Astrocyte (in vitro differentiated cells and primary cell): ENCODE results near the gene NSFL1C. TPM values are rescaled to one million over a fixed set of nuclear protein-coding genes. Genes with fewer than 3 reads are reported as not detected.

ENCODE experiments used
- DNase-seq: peaks from one replicate; pipeline ENCODE4 v3.0.0-alpha.2; 2010; ENCODE audit warnings: low read depth
- FAIRE-seq: peaks from 2 replicates; lab custom pipeline; 2011; peaks lifted over from hg19 to GRCh38; lab: Jason Lieb, UNC
- H2AFZ ChIP-seq: 2 replicates; pipeline ENCODE4 v1.6.0; 2012; ENCODE audit warnings: low read depth, low read length, inconsistent platforms
- H3K27ac ChIP-seq: 2 replicates; pipeline ENCODE4 v1.5.1; 2011; ENCODE audit warnings: low read depth, low read length, inconsistent platforms
- H3K27me3 ChIP-seq: 2 replicates; pipeline ENCODE4 v1.6.0; 2011; ENCODE audit warnings: low read length, inconsistent platforms; ENCODE audit not compliant: insufficient read depth
- H3K36me3 ChIP-seq: 2 replicates; pipeline ENCODE4 v1.5.1; 2011; ENCODE audit warnings: low read length, inconsistent platforms; ENCODE audit not compliant: insufficient read depth
- H3K4me1 ChIP-seq: 2 replicates; pipeline ENCODE4 v1.5.1; 2011; ENCODE audit warnings: low read length, inconsistent platforms; ENCODE audit not compliant: insufficient read depth
- H3K4me2 ChIP-seq: 2 replicates; pipeline ENCODE4 v1.6.0; 2012; ENCODE audit warnings: low read length, inconsistent platforms
- H3K4me3 ChIP-seq: 2 replicates; pipeline ENCODE4 v1.5.1; 2011; ENCODE audit warnings: low read depth, mild to moderate bottlenecking, low read length, inconsistent platforms; ENCODE audit not compliant: insufficient read depth
- H3K79me2 ChIP-seq: 2 replicates; pipeline ENCODE4 v1.6.0; 2012; ENCODE audit warnings: mild to moderate bottlenecking, low read length, inconsistent platforms; ENCODE audit not compliant: insufficient read depth
- H3K9ac ChIP-seq: 2 replicates; pipeline ENCODE4 v1.6.0; 2012; ENCODE audit warnings: mild to moderate bottlenecking, low read length, inconsistent platforms
- H3K9me3 ChIP-seq: 2 replicates; pipeline ENCODE4 v1.5.1; 2012; ENCODE audit warnings: low read depth, mild to moderate bottlenecking, low read length, inconsistent platforms; ENCODE audit not compliant: insufficient read depth
- H4K20me1 ChIP-seq: 2 replicates; pipeline ENCODE4 v1.6.0; 2012; ENCODE audit warnings: low read length, inconsistent platforms; ENCODE audit not compliant: insufficient read depth
- H3K27ac Mint-ChIP-seq: one replicate; pipeline ENCODE4 v1.8.0; 2021; ENCODE audit warnings: mild to moderate bottlenecking, mixed read lengths; ENCODE audit not compliant: unreplicated experiment
- H3K27me3 Mint-ChIP-seq: one replicate; pipeline ENCODE4 v1.8.0; 2021; ENCODE audit warnings: low read depth, mixed read lengths; ENCODE audit not compliant: unreplicated experiment
- H3K36me3 Mint-ChIP-seq: one replicate; pipeline ENCODE4 v1.8.0; 2021; ENCODE audit warnings: low read depth, mixed read lengths; ENCODE audit not compliant: unreplicated experiment
- H3K4me1 Mint-ChIP-seq: one replicate; pipeline ENCODE4 v1.8.0; 2021; ENCODE audit warnings: low read depth, mixed read lengths; ENCODE audit not compliant: unreplicated experiment
- H3K4me3 Mint-ChIP-seq: one replicate; pipeline ENCODE4 v1.8.0; 2021; ENCODE audit warnings: mild to moderate bottlenecking, moderate library complexity, mixed read lengths; ENCODE audit not compliant: unreplicated experiment
- H3K9me3 Mint-ChIP-seq: one replicate; pipeline ENCODE4 v1.8.0; 2021; ENCODE audit warnings: mild to moderate bottlenecking, mixed read lengths; ENCODE audit not compliant: unreplicated experiment
- EZH2 ChIP-seq: IDR thresholded peaks from 2 replicates; pipeline ENCODE4 v1.6.1; 2012; ENCODE audit warnings: mild to moderate bottlenecking, low read length, inconsistent platforms; ENCODE audit not compliant: insufficient read depth
- total RNA-seq: library from RNA; stranded (reverse); gene quantifications from 2 replicates; pipeline ENCODE4 v1.2.1, GENCODE V29; 2021
- TF ChIP-seq, protein P1 (sequence below): IDR thresholded peaks from 2 replicates; pipeline ENCODE4 v1.5.1; 2011; ENCODE audit warnings: low read depth, mild to moderate bottlenecking, inconsistent platforms, low read length, moderate library complexity; ENCODE audit not compliant: insufficient read depth

The NSFL1C gene
- total RNA-seq, 1 donor from 2014 or later, result 96.0 TPM

DNA sequence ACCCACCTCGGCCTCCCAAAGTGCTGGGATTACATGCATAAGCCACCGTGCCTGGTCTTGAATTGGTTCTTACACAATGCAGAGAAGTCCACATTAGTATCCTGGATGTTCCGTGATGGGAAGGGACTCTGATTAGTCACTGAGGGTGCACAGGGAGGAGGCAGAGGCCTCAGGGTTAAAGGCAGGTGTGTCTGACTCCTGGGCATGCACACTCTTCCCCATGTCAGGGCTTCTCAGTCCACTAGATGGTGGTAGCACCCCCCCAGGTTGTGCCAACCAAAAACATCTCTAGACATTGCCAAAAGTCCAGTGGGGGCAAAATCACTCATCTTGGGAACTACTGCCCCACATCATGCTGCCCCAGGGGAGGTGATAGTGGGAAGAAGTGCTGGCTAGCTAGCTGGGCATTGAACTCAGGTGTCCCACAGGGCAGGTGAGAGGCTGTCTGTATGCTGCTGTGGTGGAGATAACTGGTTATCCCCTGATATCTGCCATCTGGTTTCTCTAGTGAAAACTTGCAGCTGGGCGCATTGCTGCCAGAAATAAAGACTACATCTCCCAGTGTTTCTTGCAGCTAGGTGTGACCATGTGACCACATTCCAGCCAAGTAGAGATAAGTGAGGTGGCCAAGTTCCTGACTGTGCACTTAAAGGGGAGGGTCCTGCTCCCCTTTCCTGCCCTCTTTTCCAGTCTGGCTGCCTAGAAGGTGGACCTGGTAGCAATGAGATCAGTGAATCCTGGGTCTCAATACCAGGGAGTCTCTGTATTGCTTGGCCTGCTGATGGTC is 8.4 kb upstream of the NSFL1C start:
- FAIRE-seq, result no peak

DNA sequence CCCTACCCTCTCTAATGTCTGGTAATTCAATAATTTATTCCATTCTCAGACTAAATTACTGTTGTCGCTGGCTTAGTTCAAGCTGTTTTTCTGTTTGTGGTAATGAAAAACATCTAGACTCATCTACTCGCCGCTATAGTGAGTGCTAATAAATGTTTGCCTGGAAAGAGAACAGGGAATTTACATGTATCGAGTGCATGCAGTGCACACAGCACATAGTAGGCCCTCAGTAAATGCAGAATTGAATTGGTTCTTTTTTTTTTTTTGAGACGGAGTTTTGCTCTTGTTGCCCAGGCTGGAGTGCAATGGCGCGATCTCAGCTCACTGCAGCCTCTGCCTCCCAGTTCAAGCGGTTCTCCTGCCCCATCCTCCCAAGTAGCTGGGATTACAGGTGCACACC is 7.7 kb upstream of the NSFL1C start:
- Mint-ChIP-seq H3K36me3 (peaks cover 2% of the 10 kb centered on the region), H3K4me3 (no peak overlapping the region), H3K27me3 (peaks cover 2% of the 10 kb centered on the region), H3K27ac (no peak overlapping the region), H3K4me1 (peaks cover 33% of the 10 kb centered on the region), H3K9me3 (peaks cover 2% of the 10 kb centered on the region)
- Histone ChIP-seq H3K4me2 (no peak overlapping the region), H3K9me3 (no peaks in the 10 kb centered on the region), H3K9ac (no peak overlapping the region), H3K4me3 (no peak overlapping the region), H2AFZ (no peak overlapping the region), H4K20me1 (no peaks in the 10 kb centered on the region), H3K79me2 (no peaks in the 10 kb centered on the region), H3K4me1 (peaks cover 23% of the 10 kb centered on the region), H3K27ac (no peak overlapping the region), H3K27me3 (no peaks in the 10 kb centered on the region), H3K36me3 (no peaks in the 10 kb centered on the region)
- DNase-seq (no peak), FAIRE-seq (no peak)
- TF ChIP-seq, protein P1, sequence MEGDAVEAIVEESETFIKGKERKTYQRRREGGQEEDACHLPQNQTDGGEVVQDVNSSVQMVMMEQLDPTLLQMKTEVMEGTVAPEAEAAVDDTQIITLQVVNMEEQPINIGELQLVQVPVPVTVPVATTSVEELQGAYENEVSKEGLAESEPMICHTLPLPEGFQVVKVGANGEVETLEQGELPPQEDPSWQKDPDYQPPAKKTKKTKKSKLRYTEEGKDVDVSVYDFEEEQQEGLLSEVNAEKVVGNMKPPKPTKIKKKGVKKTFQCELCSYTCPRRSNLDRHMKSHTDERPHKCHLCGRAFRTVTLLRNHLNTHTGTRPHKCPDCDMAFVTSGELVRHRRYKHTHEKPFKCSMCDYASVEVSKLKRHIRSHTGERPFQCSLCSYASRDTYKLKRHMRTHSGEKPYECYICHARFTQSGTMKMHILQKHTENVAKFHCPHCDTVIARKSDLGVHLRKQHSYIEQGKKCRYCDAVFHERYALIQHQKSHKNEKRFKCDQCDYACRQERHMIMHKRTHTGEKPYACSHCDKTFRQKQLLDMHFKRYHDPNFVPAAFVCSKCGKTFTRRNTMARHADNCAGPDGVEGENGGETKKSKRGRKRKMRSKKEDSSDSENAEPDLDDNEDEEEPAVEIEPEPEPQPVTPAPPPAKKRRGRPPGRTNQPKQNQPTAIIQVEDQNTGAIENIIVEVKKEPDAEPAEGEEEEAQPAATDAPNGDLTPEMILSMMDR, result no peak
- TF ChIP-seq EZH2, result no peak

More for the DNA sequence above, 8.4 kb upstream of the NSFL1C start:
- no peak overlapping the region for H3K4me3 Mint-ChIP-seq
- no peak overlapping the region for H3K9ac ChIP-seq
- H3K27me3 ChIP-seq, result no peaks in the 10 kb centered on the region
- H3K4me3 ChIP-seq, result no peak overlapping the region
- no peaks in the 10 kb centered on the region for H3K36me3 ChIP-seq
- peaks cover 2% of the 10 kb centered on the region for H3K36me3 Mint-ChIP-seq
- H3K9me3 ChIP-seq, result no peaks in the 10 kb centered on the region
- no peak overlapping the region for H3K4me2 ChIP-seq
- H3K79me2 ChIP-seq, result no peaks in the 10 kb centered on the region
- no peak overlapping the region for H2AFZ ChIP-seq
- no peak for DNase-seq
- H4K20me1 ChIP-seq, result no peaks in the 10 kb centered on the region
- H3K4me1 Mint-ChIP-seq, result peaks cover 29% of the 10 kb centered on the region
- TF ChIP-seq EZH2, result no peak
- TF ChIP-seq, protein P1, result no peak
- no peak overlapping the region for H3K27ac ChIP-seq
- peaks cover 2% of the 10 kb centered on the region for H3K9me3 Mint-ChIP-seq
- H3K4me1 ChIP-seq, result peaks cover 19% of the 10 kb centered on the region
- H3K27me3 Mint-ChIP-seq, result peaks cover 2% of the 10 kb centered on the region
- no peak overlapping the region for H3K27ac Mint-ChIP-seq
